ENCODE results near the gene MEIS2.

The MEIS2 gene

DNA sequence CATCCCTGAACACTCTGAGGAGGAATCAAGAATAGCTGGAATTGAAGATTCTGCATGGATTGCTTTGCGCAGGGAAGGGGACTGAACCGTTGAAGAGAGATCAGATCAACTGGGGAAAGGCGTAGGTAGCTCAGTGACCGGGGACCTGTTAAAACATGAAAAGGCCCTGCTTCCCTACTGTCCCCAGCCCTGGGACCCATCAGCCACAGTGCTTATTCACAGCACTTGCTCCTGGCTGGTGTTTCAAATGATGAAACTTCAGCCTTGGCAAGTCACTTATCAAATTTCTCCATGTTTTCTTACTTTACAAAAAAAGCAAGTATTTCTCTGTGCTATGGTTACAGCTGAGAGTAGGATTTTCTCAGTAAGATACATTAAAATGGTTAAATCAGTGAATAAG, 199.3 kb downstream of the MEIS2 start:
- TF ChIP-seq ZNF175 (tag by site-specific recombination; IDR thresholded peaks at IDR 0.05) (no peak), ZNF114 (tag by site-specific recombination; IDR thresholded peaks at IDR 0.05) (no peak), SALL2 (tag by site-specific recombination; IDR thresholded peaks at IDR 0.05; ENCODE audit: borderline replicate concordance) (no peak), BCL11B (tag by site-specific recombination; IDR thresholded peaks at IDR 0.05; ENCODE audit: low read depth) (no peak), ZNF354C (tag by site-specific recombination; IDR thresholded peaks at IDR 0.05; ENCODE audit: borderline replicate concordance, low read depth) (no peak), ZNF416 (tag by site-specific recombination; IDR thresholded peaks at IDR 0.05) (no peak), ZNF426 (tag by site-specific recombination; IDR thresholded peaks at IDR 0.05) (no peak), ZNF266 (tag by site-specific recombination; IDR thresholded peaks at IDR 0.05; ENCODE audit: low read depth) (no peak), WT1 (tag by site-specific recombination; IDR thresholded peaks at IDR 0.05) (no peak), ZNF660 (tag by site-specific recombination; IDR thresholded peaks at IDR 0.05) (no peak), ZNF843 (tag by site-specific recombination; IDR thresholded peaks at IDR 0.05) (no peak), ZNF585B (tag by site-specific recombination; IDR thresholded peaks at IDR 0.05) (no peak), ZNF596 (tag by site-specific recombination; IDR thresholded peaks at IDR 0.05) (no peak), MEIS1 (CRISPR knock-in tag; IDR thresholded peaks at IDR 0.05; ENCODE audit: borderline replicate concordance) (no peak), ZNF776 (tag by site-specific recombination; IDR thresholded peaks at IDR 0.05; ENCODE audit: borderline replicate concordance) (no peak)
- TF ChIP-seq, protein P1, sequence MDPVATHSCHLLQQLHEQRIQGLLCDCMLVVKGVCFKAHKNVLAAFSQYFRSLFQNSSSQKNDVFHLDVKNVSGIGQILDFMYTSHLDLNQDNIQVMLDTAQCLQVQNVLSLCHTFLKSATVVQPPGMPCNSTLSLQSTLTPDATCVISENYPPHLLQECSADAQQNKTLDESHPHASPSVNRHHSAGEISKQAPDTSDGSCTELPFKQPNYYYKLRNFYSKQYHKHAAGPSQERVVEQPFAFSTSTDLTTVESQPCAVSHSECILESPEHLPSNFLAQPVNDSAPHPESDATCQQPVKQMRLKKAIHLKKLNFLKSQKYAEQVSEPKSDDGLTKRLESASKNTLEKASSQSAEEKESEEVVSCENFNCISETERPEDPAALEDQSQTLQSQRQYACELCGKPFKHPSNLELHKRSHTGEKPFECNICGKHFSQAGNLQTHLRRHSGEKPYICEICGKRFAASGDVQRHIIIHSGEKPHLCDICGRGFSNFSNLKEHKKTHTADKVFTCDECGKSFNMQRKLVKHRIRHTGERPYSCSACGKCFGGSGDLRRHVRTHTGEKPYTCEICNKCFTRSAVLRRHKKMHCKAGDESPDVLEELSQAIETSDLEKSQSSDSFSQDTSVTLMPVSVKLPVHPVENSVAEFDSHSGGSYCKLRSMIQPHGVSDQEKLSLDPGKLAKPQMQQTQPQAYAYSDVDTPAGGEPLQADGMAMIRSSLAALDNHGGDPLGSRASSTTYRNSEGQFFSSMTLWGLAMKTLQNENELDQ (tag by site-specific recombination; IDR thresholded peaks at IDR 0.05; ENCODE audit: low read depth): no peak
- TF ChIP-seq, protein P2, sequence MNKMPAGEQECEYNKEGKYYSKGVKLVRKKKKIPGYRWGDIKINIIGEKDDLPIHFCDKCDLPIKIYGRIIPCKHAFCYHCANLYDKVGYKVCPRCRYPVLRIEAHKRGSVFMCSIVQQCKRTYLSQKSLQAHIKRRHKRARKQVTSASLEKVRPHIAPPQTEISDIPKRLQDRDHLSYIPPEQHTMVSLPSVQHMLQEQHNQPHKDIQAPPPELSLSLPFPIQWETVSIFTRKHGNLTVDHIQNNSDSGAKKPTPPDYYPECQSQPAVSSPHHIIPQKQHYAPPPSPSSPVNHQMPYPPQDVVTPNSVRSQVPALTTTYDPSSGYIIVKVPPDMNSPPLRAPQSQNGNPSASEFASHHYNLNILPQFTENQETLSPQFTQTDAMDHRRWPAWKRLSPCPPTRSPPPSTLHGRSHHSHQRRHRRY (tag by site-specific recombination; IDR thresholded peaks at IDR 0.05): no peak
- H3K4me3 ChIP-seq (ENCODE audit: low read depth, low read length): no peak overlapping the region
- H3K36me3 ChIP-seq (ENCODE audit: control insufficient read depth in 2 of 2, insufficient read depth in 1 of 2, low read length in 2 of 2): no peaks in the 10 kb centered on the region
- H3K4me1 ChIP-seq (ENCODE audit: control insufficient read depth, insufficient read depth, low read length): peaks cover 19% of the 10 kb centered on the region
- ChIA-PET CTCF (no interaction called here), POLR2A (no interaction called here)
- H3K27ac ChIP-seq (ENCODE audit: extremely low read depth, low read depth, low read length): no peak overlapping the region
- no peaks in the 10 kb centered on the region for H3K9me3 ChIP-seq (ENCODE audit: control insufficient read depth, insufficient read depth, low read depth, low read length)

DNA sequence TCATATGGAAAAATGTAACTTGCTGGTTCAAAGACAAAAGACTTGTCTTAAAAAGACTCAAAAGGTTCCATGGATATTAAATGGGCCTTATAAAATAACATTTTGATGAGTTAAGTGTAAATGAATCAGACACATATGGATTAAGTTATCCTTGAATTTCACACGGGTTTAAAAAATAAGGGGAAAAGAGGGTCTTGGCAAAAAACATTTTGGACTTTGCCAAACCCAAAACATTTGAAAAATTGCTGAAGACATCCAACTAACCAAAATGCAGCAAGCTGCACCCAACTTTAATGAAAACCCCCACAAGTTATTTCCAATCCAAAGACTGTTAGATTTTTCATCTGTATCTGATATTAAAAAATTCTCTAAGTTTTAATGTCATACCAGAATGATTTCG, 200.7 kb downstream of the MEIS2 start:
- Histone ChIP-seq H3K4me1 (ENCODE audit: control insufficient read depth, insufficient read depth, low read length) (peaks cover 19% of the 10 kb centered on the region), H3K4me3 (ENCODE audit: low read depth, low read length) (no peak overlapping the region), H3K36me3 (ENCODE audit: control insufficient read depth in 2 of 2, insufficient read depth in 1 of 2, low read length in 2 of 2) (peaks cover 0 to 3% of the 10 kb centered on the region in 2 experiments; a peak in 1 of 3 replicates), H3K27ac (ENCODE audit: extremely low read depth, low read depth, low read length) (no peak overlapping the region), H3K9me3 (ENCODE audit: control insufficient read depth, insufficient read depth, low read depth, low read length) (no peaks in the 10 kb centered on the region)
- POLR2A ChIA-PET: no interaction called here
- CTCF ChIA-PET: no interaction called here
- TF ChIP-seq PRDM1 (tag by site-specific recombination; IDR thresholded peaks at IDR 0.05) (no peak), ZBTB48 (tag by site-specific recombination; IDR thresholded peaks at IDR 0.05) (no peak), YY2 (tag by site-specific recombination; IDR thresholded peaks at IDR 0.05) (no peak), ZFHX2 (tag by site-specific recombination; conservative IDR thresholded peaks at IDR 0.05) (no peak), ZNF658 (tag by site-specific recombination; IDR thresholded peaks at IDR 0.05) (no peak), ZNF133 (tag by site-specific recombination; IDR thresholded peaks at IDR 0.05) (no peak)
- TF ChIP-seq, protein P3, sequence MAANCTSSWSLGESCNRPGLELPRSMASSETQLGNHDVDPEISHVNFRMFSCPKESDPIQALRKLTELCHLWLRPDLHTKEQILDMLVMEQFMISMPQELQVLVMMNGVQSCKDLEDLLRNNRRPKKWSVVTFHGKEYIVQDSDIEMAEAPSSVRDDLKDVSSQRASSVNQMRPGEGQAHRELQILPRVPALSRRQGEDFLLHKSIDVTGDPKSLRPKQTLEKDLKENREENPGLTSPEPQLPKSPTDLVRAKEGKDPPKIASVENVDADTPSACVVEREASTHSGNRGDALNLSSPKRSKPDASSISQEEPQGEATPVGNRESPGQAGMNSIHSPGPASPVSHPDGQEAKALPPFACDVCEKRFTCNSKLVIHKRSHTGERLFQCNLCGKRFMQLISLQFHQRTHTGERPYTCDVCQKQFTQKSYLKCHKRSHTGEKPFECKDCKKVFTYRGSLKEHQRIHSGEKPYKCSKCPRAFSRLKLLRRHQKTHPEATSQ (tag by site-specific recombination; IDR thresholded peaks at IDR 0.05): no peak
- TF ChIP-seq, protein P4, sequence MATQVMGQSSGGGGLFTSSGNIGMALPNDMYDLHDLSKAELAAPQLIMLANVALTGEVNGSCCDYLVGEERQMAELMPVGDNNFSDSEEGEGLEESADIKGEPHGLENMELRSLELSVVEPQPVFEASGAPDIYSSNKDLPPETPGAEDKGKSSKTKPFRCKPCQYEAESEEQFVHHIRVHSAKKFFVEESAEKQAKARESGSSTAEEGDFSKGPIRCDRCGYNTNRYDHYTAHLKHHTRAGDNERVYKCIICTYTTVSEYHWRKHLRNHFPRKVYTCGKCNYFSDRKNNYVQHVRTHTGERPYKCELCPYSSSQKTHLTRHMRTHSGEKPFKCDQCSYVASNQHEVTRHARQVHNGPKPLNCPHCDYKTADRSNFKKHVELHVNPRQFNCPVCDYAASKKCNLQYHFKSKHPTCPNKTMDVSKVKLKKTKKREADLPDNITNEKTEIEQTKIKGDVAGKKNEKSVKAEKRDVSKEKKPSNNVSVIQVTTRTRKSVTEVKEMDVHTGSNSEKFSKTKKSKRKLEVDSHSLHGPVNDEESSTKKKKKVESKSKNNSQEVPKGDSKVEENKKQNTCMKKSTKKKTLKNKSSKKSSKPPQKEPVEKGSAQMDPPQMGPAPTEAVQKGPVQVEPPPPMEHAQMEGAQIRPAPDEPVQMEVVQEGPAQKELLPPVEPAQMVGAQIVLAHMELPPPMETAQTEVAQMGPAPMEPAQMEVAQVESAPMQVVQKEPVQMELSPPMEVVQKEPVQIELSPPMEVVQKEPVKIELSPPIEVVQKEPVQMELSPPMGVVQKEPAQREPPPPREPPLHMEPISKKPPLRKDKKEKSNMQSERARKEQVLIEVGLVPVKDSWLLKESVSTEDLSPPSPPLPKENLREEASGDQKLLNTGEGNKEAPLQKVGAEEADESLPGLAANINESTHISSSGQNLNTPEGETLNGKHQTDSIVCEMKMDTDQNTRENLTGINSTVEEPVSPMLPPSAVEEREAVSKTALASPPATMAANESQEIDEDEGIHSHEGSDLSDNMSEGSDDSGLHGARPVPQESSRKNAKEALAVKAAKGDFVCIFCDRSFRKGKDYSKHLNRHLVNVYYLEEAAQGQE (tag by site-specific recombination; IDR thresholded peaks at IDR 0.05): no peak
- TF ChIP-seq, protein P1 (tag by site-specific recombination; IDR thresholded peaks at IDR 0.05; ENCODE audit: low read depth): no peak
- TF ChIP-seq, protein P5, sequence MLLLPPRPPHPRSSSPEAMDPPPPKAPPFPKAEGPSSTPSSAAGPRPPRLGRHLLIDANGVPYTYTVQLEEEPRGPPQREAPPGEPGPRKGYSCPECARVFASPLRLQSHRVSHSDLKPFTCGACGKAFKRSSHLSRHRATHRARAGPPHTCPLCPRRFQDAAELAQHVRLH (tag by site-specific recombination; IDR thresholded peaks at IDR 0.05): no peak

Measured in HEK293 (cell line).